GM19467 (cell line): ENCODE results near the gene USP11.

ENCODE experiments used
- ATAC-seq: cut with Tn5 transposase; IDR thresholded peaks from one replicate; pipeline ENCODE4 v1.9.1; 2021; ENCODE audit warnings: mild to moderate bottlenecking, moderate library complexity; ENCODE audit not compliant: unreplicated experiment

USP11 gene

GRCh38 chrX:47202316-47202715, 30.5 kb upstream of the USP11 start:
- no peak for ATAC-seq

GRCh38 chrX:47202877-47203276, 29.9 kb upstream of the USP11 start:
- no peak for ATAC-seq

- no peak for ATAC-seq
Observed at GRCh38 chrX:47204970-47205369, 27.8 kb upstream of the USP11 start.

GRCh38 chrX:47206316-47206715, 26.5 kb upstream of the USP11 start:
- no peak for ATAC-seq

GRCh38 chrX:47208108-47208507, 24.7 kb upstream of the USP11 start:
- no peak for ATAC-seq

- ATAC-seq, result no peak
Observed at GRCh38 chrX:47209508-47210238, 23.1 kb upstream of the USP11 start.

- no peak for ATAC-seq
Observed at GRCh38 chrX:47210661-47211425, 22.0 kb upstream of the USP11 start.

- no peak for ATAC-seq
Observed at GRCh38 chrX:47212381-47213293, 20.2 kb upstream of the USP11 start.

GRCh38 chrX:47214435-47215077, 18.3 kb upstream of the USP11 start:
- no peak for ATAC-seq

GRCh38 chrX:47215291-47215900, 17.4 kb upstream of the USP11 start:
- no peak for ATAC-seq

- ATAC-seq, result no peak
Observed at GRCh38 chrX:47216393-47216925, 16.4 kb upstream of the USP11 start.

- no peak for ATAC-seq
Observed at GRCh38 chrX:47217121-47217851, 15.5 kb upstream of the USP11 start.

GRCh38 chrX:47217852-47218279, 14.9 kb upstream of the USP11 start:
- ATAC-seq, result peak; percentile 89

GRCh38 chrX:47218280-47218919, 14.4 kb upstream of the USP11 start, which contains the start of gene CDK16:
Gene CDK16, plus strand, starts transcription at chrX:47218681. Its CDS starts 4,877 bp downstream, at chrX:47223558.
- ATAC-seq, result peak; percentile 42

- no peak for ATAC-seq
Observed at GRCh38 chrX:47218920-47219815, 13.6 kb upstream of the USP11 start.

GRCh38 chrX:47221756-47222155, 11.1 kb upstream of the USP11 start:
- ATAC-seq, result no peak

- ATAC-seq, result no peak
Observed at GRCh38 chrX:47222751-47223350, 10.0 kb upstream of the USP11 start.
